Choroid plexus epithelial cell (primary cell): ENCODE measurements around the gene ANXA9.

Source experiments
- DNase-seq: peaks from one replicate; pipeline ENCODE4 v3.0.0-alpha.2; 2010; ENCODE audit warnings: low read depth
- H3K4me3 ChIP-seq: 2 replicates; pipeline ENCODE4 v1.5.1; 2011; ENCODE audit warnings: low read depth, mild to moderate bottlenecking, control low read depth, low read length, moderate library complexity
- TF ChIP-seq, protein P1 (sequence below): conservative IDR thresholded peaks from 2 replicates; pipeline ENCODE4 v1.5.1; 2011; ENCODE audit warnings: low read depth, mild to moderate bottlenecking, control low read depth, inconsistent platforms, low read length, moderate library complexity

The ANXA9 gene

DNA sequence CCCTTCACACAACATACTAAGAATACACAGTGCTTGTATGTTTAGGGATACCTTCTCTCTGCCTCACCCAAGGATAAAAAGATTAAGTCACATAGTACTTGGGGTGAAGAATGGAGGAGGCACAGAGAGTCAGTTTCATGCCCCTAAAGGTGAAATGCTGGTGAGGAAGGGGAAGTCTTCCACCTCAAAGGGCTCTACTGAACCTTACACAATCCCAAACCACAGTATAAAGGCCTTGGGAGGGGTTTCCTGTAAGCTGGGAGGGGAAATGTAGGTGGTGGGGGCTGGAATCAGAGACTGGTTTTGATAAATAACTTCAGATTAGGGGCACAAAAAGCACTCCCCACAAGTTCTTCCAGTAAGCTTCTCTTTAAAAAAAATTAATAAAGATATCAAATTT is 21.1 kb downstream of the ANXA9 start:
- TF ChIP-seq, protein P1, sequence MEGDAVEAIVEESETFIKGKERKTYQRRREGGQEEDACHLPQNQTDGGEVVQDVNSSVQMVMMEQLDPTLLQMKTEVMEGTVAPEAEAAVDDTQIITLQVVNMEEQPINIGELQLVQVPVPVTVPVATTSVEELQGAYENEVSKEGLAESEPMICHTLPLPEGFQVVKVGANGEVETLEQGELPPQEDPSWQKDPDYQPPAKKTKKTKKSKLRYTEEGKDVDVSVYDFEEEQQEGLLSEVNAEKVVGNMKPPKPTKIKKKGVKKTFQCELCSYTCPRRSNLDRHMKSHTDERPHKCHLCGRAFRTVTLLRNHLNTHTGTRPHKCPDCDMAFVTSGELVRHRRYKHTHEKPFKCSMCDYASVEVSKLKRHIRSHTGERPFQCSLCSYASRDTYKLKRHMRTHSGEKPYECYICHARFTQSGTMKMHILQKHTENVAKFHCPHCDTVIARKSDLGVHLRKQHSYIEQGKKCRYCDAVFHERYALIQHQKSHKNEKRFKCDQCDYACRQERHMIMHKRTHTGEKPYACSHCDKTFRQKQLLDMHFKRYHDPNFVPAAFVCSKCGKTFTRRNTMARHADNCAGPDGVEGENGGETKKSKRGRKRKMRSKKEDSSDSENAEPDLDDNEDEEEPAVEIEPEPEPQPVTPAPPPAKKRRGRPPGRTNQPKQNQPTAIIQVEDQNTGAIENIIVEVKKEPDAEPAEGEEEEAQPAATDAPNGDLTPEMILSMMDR, result no peak
- DNase-seq, result no peak
- no peak overlapping the region for H3K4me3 ChIP-seq

DNA sequence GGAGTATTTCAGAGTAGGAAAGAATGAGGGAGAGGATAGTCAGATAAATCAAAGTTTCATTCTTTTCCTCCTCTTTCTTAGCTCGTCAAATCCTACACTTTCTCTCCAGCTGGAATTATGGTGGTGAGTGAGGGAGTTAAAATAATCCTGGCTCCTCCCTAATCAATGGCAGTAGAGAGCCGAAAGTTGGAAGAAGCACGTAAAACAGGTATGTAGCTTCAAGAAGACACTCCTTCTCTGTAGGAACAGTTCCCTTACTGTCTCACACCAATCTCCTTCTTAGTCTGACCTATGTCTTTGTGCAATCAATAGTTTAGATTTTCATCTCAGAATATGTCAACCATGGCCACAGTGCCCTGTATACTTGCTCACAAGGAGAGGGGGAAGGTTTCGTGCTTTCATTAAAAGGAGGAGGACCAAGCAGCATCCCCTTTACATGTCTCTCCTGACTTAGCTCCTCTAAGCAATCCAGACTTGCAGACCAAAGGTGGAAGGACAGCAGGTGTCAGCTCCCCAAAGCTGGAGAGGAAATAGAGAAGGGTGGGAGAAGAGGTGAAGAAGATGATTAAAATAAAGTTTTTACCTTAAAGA is 23.7 kb downstream of the ANXA9 start:
- TF ChIP-seq, protein P1, result no peak
- H3K4me3 ChIP-seq, result peak overlapping the region; percentile 67
- DNase-seq, result no peak

DNA sequence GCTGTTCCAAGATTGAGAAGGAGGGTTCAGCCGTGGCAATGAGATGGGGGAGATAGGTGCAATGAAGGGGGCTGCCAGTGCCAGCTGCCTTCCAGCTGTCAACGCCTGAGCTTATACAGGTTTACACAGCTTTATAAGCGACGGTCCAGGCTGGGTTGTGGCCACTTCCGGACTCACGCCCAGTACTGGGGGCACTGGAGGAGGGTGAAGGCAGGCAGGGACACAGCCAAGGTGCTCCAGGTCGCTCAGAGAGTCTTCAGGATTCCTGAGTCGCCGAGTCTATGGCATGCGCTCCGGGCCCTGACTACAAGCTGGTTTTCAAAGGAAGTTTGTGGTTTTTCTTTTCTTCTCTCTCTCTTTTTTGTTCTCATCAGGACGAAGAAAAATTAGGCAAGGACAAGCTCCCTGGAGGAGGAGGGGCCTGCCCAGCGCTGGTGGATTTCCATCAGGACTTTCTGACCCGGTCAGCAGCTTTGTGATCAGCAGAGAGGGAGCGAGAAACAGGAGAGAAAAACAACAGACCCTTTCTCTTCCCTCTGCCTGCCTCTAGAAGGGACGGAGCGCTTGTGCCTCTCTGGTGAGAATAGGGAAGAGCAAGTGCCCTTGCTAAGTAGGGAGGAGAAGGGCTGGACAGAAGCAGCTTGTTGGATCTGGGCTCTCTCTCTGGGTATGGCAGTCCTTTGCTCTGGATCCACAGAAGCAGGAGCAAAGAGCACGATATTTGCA is 24.4 kb downstream of the ANXA9 start, which contains the start of gene MINDY1:
Gene MINDY1, minus strand, starts transcription at position 576 of the 726 bp plus-strand sequence. CDS start 4,285 bp downstream, outside the sequence.
- peak; percentile 93 for DNase-seq
- TF ChIP-seq, protein P1, result peak; percentile 72
- H3K4me3 ChIP-seq, result peak within 1 kb of the TSS; percentile 67

DNA sequence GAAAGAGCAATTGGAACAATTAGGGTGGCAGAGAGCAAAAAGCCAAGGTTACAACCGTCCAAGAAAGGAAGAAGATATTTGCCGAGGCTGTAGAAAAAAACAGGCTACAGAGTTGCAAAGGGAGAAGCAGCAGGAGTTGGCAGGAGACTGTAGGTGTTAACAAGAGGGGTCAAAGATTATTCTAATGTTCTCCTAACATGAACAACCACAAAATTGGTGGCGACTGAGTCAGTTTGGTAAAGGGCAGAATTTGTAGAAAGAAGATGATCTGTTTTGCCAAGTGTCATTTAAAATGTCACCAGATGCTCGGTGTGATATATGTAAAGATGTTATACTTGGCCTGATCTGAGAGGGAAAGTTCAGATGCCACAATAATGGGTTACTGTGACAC is 25.8 kb downstream of the ANXA9 start:
- DNase-seq, result no peak
- H3K4me3 ChIP-seq, result peak overlapping the region; percentile 94
- TF ChIP-seq, protein P1, result no peak

DNA sequence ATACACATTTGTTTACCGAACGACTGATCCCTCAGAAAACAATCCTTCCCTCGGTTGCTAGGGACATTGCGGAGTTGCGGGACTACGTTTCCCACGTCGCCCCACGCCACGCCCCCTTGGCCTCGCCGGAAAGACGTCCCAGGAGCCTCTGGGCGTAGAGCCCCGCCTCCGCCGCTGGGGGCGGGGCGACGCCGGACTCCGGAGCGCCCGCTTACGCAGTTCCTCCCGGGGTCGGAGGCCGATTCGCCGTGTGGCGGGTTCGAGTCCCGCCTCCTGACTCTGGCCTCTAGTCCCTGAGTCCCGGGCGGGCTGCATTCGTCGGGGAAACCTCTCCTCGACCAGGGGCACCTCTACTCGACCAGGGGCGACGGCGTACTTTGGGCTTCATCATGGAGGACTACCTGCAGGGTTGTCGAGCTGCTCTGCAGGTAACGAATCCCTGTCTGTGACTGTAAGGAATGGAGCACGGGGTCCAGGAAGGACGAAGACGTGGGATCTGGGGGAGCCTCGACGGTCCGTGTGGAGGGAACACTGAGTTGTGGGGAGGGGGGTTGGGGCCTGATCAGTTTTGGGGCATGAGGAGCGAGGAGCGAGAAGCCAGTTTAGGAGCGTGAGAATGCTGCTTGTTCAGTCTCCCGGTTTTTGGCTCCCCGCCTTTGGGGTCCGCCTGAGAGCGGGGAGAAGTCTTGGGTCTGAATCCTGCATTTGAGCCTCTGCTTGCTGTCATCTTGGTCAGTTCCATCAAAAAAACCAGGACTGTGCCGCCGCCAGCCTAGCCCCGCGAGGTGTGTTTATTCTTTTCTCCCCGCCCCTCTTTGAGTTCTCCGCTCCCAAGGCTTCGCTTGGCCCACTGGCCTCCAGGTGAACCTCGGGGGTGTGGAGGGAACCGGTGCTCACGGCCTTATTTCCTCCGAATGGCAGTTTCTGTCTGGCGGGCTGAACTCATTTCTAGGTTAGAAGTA is 26.4 kb downstream of the ANXA9 start, which contains the start of gene PRUNE1:
Gene PRUNE1, plus strand, starts transcription at position 206 of the 962 bp plus-strand sequence. Its CDS starts 184 bp downstream, at position 390.
- peak; percentile 98 for DNase-seq
- TF ChIP-seq, protein P1, result no peak
- H3K4me3 ChIP-seq, result peak within 1 kb of the TSS; percentile 94

DNA sequence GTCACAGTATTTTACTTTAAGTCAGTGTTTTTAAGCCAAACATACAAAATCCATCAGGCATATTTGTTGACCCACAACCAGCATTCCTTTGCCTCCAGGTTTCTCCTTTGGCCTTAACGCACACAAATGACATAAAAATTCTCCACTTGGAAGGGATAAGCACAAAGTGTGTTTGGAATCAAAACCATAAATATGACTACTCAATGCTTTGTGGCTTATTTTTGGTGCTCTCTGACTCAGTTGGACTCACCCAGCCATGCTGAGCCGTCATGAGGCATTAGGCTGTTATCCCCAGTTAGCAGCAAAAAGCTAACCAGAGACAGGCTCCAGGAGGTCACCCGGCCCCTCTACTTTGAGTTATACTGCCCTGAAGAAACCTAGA is 27.1 kb downstream of the ANXA9 start:
- TF ChIP-seq, protein P1, result no peak
- peak overlapping the region; percentile 94 for H3K4me3 ChIP-seq
- DNase-seq, result peak; percentile 44
